Measurements from ENCODE around the gene TTYH3.

The TTYH3 gene

GRCh38 chr7:2633538-2634266, 1.9 kb downstream of the TTYH3 start:
- DNase-seq, result peak in 37 of 56 donors; percentile 24 to 75 (median 46)

DNA sequence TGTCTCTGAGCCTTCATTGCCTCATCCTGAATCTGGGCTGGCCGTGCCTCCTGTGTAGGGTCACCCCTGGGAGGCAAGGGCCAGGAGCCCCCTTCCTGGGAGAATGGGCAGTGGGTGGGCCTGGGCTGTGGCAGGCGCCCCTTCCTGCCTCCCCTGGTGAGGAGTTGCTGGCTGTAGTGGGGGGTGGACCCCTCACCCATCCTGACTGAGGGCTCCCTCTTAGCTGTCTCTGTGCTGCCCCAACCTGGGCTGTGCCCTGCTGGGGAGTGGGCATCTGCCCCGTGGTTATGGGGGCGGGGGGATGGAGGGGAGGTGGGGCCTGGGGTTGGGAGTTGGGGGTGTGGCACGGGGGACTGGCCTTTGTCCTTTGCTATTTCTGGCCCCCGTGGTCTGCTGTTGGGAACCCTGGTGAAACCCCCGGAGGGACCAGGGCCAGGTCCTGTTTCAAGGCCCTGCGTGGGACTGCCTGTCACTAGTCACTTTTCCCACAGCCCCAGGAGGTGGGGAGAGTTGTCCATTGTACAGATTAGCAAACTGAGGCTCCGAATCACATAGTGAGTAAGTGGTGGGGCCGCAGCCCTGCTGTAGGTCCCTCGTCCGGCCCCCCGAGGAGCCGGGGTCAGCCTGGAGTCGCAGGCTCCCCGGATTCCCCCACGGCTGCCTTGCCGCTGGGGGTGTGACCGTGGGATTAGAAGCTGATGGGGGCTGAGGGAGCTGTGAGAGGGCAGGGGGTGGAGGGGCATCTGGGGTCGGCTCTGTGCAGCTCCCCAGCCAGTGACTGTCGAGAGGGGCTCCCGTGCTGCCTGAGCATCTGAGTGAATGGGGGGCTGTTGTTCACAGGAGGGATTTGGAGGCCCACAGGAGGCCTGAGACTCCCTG, 2.7 kb downstream of the TTYH3 start:
- no peak for DNase-seq

DNA sequence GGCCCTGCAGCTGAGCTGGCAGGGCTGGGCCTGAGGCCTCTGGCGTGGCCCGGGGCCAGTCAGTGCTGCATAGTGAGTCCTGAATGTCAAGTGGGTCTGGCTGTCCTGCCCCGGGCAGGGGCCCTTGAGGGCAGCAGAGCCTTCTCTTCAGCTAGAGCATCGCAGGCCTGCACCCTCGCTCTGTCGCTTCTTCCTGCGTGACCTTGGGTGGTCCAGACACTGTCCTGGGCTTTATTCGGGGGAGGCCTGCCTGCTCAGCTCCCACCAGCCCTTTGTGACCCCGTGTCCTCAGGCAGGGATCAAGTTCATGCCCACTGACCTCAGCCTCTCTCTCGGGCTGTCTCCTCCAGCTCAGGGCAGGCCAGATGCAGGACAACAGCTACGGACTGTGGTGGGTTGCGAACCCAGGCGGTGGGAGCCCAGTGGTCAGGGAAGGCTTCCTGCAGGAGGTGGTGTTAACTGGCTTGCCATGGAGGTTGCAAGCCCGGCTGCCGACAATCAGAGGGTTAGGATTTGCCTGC, 3.4 kb downstream of the TTYH3 start:
- no peak for DNase-seq

- peak in 18 of 56 donors; percentile 21 to 70 (median 39) for DNase-seq
These were observed 4.3 kb downstream of the TTYH3 start for GRCh38 chr7:2635810-2636701.

DNA sequence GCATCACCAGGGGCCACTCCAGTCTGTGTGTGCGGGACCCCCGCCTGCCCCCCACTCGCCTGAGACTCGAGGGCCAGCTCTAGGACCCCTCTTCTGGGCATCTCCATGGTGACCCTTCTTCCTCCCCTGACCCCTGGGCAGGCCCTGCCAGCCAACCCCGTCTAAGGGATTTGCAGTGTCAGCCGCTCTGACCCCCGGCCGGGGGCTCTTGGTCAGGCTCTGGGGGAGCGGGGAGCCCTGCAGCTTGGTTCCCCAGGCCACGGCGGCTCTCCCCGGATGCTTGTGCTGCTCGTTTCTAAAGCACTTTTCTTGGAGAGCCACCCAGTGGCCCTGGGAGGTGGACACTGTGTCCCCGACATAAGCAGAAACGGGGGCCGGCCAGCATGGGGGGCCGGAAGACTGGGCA, 5.3 kb downstream of the TTYH3 start:
- peak in 2 of 56 donors; percentile 59 to 70 for DNase-seq

DNA sequence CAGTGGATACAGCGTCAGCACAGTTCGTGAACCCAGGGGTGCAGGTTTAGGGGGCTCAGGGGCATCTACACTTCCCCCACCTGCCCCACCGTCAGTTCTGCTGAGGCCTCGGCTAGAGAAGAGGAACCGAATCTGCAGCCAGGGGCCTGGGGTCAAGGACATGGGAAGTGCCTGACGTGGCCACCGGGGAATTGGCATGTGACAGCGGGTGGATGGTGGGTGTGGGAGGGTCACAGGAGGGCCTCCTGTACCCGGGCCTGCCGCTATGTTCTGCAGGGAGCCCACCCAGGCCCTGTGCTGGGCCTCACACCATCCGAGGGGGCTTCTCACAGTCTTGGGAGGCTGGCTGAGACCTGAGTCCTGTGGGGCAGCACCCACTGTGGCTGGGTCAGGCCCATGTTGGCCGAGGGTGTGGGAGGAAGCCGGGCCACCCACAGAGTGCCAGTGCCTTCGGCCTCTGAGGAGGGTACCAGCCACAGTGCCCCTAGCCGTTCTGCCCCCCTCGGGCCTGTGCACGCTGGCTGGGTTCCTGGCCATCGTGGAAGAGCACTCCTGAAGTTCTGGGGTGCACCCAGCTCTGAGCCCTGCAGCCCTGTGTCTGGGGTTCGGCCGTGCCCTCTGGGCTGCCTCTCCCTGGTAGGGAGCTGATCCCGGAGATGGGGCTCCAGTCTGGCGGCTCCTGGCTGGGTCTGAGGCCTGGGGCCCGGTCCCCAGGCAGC, 5.9 kb downstream of the TTYH3 start:
- DNase-seq, result peak in 13 of 56 donors; percentile 17 to 70 (median 29)

GRCh38 chr7:2638224-2638991, 6.6 kb downstream of the TTYH3 start:
- peak in 18 of 56 donors; percentile 17 to 65 (median 41) for DNase-seq

- peak in 17 of 56 donors; percentile 19 to 65 (median 42) for DNase-seq
These were observed 7.4 kb downstream of the TTYH3 start for GRCh38 chr7:2639181-2639681.

DNA sequence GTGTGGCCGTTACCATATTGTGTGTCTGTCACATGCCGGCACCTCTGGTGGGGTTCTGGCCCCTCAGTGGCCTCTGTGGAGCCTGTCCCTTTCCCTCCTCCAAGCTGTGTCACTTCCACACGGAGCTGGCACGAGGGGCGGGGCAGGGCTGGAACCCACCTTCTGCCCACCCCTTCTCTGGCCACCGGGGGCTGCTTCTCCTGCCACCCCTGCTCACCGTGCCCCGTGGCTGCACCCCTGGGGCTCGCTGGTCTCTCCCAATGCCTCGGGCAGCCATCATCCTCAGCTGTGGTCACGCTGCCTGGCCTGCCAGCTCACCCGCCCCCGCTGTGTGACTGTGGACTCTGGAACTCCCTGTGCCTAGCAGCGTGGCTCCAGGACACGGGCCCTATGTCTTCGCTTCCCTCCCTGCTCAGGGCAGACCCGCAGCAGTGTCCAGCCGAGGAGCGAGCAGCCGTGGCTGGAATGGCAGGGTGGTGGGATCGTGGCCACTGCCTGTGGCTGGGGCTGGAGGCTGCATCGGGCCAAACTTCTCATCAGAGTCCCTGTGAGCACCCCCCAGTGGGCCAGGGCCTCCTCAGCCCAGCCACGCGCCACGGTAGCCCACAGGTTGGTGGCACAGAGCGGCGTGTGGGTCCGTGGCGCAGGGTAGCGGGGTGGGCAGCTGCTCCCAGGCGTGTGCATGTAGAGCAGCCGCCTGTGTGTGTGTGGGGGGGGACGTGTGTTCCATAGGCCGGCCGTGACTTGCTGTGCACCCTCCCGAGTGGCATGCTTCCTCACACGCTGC, 8.1 kb downstream of the TTYH3 start:
- no peak for DNase-seq

GRCh38 chr7:2640482-2640830, 8.7 kb downstream of the TTYH3 start:
- DNase-seq, result no peak

- DNase-seq, result no peak
These were observed 9.1 kb downstream of the TTYH3 start for GRCh38 chr7:2640846-2641316.

DNA sequence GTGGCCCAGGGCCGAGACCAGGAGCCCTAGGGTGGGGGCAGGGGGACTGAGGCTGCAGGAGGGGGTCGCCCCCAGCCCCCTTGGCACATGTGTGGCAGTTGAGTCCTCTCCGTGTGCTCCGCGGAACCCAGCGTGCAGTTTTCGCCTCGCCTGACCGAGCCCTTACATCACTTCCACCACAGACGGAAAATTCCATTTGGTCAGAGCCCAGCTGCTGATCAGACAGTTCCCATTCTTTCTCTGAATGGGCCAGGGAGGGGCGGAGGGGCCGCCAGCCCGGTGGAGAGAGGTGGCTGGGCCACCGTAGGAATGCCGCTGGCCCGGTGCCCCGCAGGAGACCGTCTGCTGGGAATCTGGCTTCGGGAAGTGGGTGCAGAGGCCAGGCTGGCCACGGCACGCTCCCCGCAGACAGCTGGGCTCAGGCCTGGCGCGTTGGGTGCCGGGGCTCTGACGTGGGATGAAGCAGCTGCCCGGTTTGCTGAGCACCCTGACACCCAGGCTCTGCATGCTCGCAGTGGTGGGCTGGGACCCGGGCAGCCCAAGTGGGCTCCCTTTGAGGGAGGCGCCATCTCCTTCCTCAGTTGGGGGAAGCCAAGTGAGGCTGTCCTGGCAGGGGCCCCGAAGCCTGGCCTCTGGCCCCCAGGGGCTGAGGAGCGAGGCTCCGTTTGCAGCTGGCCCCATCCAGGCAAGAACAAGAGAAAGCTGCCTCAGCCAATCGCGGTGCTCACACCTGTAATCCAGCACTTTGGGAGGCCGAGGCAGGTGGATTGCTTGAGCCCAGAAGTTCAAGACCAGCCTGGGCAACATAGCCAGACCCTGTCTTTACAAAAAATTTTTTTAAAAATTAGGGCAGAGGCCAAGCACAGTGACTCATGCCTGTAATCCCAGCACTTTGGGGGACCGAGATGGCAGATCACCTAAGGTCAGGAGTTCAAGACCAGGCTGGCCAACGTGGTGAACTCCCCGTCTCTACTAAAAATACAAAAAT, 9.9 kb downstream of the TTYH3 start:
- peak in 51 of 56 donors; percentile 23 to 86 (median 64) for DNase-seq

GRCh38 chr7:2643386-2644219, 11.8 kb downstream of the TTYH3 start:
- no peak for DNase-seq

- DNase-seq, result no peak
These were observed 12.4 kb downstream of the TTYH3 start for GRCh38 chr7:2644220-2644561.

DNA sequence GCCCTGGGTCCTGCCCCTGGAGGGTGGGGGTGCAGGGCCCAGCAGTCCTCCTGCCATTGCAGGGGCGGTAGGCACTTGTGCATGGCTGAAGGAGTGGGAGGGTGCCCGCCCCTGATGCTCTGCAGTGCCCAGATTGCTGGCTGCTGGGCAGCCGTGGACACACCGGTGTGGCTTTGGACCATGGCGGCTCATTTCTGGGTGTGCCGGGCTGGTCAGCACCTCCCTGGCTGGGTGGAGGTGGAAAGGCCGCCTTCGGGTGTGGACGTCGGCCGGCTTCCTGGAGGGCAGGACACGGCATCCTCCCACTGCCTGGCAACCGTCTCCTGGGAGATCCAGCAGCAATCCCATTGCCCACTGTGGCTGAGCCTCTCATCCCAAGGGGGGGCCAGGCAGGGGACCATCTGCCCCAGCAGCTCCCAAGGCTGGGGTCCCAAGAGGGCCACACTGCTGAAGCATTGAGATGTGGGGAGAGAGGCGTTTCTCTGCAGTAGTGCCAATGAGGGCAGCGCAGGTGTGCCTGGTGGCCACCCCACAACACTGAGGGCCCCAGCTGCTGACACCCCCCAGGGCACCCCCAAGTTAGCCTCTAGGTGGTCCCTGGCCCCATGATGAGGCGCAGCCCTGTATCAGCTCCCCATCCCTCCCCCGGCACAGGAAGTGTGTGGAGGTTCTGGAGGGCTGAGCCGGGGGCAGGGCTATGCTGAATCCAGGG, 12.9 kb downstream of the TTYH3 start:
- no peak for DNase-seq

Measured in nucleus accumbens (tissue), 56 donors.